Measurements from ENCODE around the gene PLXNA2.

- peak in 1 of 2 donors; percentile 17 for TF ChIP-seq POLR2AphosphoS5 (IDR thresholded peaks at IDR 0.05)
- TF ChIP-seq EP300 (IDR thresholded peaks at IDR 0.05) = no peak
- no peak for TF ChIP-seq CTCF (IDR thresholded peaks at IDR 0.05)
These were observed 30.4 kb downstream of the PLXNA2 start for GRCh38 chr1:208213786-208214185.
